SK-N-SH (cell line): ENCODE data around the gene RNU4-1. TPM values are rescaled to one million over a fixed set of nuclear protein-coding genes. Genes with fewer than 3 reads are reported as not detected.

Source experiments
- CTCF ChIA-PET: fragments of 300-600, 350-600 bp; formaldehyde crosslinking; extraction: SDS; loops from one replicate; lab custom pipeline; 2021; lab: Yijun Ruan, JAX
- POLR2A ChIA-PET: fragments of 350-600 bp; sonication (Branson Sonifier 250); formaldehyde crosslinking; extraction: SDS; loops from one replicate; lab custom pipeline; 2020; ENCODE audit warnings: antibody characterized with exemption, inconsistent platforms; lab: Yijun Ruan, JAX
- DNase-seq: peaks from one replicate; pipeline ENCODE4 v3.0.0; 2012
- H2AFZ ChIP-seq: fragments of 200-600 bp; sonication (generic); 2 replicates; pipeline ENCODE4 v1.8.1; 2016; ENCODE audit warnings: antibody characterized with exemption, mild to moderate bottlenecking, low read depth
- H3F3A ChIP-seq: fragments of 200-600 bp; sonication (generic); replicated peaks from 2 replicates; pipeline ENCODE3; 2016; ENCODE audit warnings: antibody characterized with exemption, mild to moderate bottlenecking; ENCODE audit not compliant: insufficient read depth
- H3K27ac ChIP-seq, 2 experiments: fragments of 200-500 bp in 1 of 2; fragments of 200-600 bp in 1 of 2; sonication (Bioruptor generic) in 1 of 2; sonication (generic), shearing (Covaris generic) in 1 of 2; 2 replicates each; pipeline versions ENCODE4 v1.5.1 to v1.6.1; 2014 to 2016; ENCODE audit warnings: low read depth in 2 of 2, inconsistent platforms in 1 of 2, low read length in 1 of 2, mild to moderate bottlenecking in 1 of 2, mixed read lengths in 1 of 2
- H3K27me3 ChIP-seq: fragments of 200-600 bp; sonication (generic), shearing (Covaris generic); 2 replicates; pipeline ENCODE4 v1.6.1; 2016; ENCODE audit warnings: mixed run types; ENCODE audit not compliant: insufficient read depth
- H3K36me3 ChIP-seq, 2 experiments: fragments of 200-500 bp in 1 of 2; fragments of 200-600 bp in 1 of 2; sonication (Bioruptor generic) in 1 of 2; sonication (generic) in 1 of 2; replicated peaks in 1 of 2; 2 replicates each; pipeline versions ENCODE3 to v1.5.1; 2014 to 2016; ENCODE audit warnings: low read length in 1 of 2, mild to moderate bottlenecking in 1 of 2; ENCODE audit not compliant: insufficient read depth in 2 of 2, control insufficient read depth in 1 of 2
- H3K4me1 ChIP-seq, 2 experiments: fragments of 200-500 bp in 1 of 2; fragments of 200-600 bp in 1 of 2; sonication (Bioruptor generic) in 1 of 2; sonication (generic), shearing (Covaris generic) in 1 of 2; 2 replicates each; pipeline versions ENCODE4 v1.5.1 to v1.6.1; 2014 to 2016; ENCODE audit warnings: low read depth in 1 of 2, low read length in 1 of 2, mixed run types in 1 of 2; ENCODE audit not compliant: insufficient read depth in 2 of 2, control insufficient read depth in 1 of 2
- H3K4me2 ChIP-seq: fragments of 200-600 bp; sonication (generic), shearing (Covaris generic); 2 replicates; pipeline ENCODE4 v1.6.1; 2017; ENCODE audit warnings: mixed run types
- H3K4me3 ChIP-seq, 2 experiments: fragments of 200-500 bp in 1 of 2; fragments of 200-600 bp in 1 of 2; sonication (Bioruptor generic) in 1 of 2; sonication (generic), shearing (Covaris generic) in 1 of 2; 2 replicates each; pipeline versions ENCODE4 v1.5.1 to v1.8.1; 2014 to 2016; ENCODE audit warnings: low read depth in 2 of 2, inconsistent platforms in 1 of 2, low read length in 1 of 2, mild to moderate bottlenecking in 1 of 2, mixed read lengths in 1 of 2, moderate library complexity in 1 of 2
- H3K79me2 ChIP-seq: fragments of 200-600 bp; sonication (generic); 2 replicates; pipeline ENCODE4 v1.8.1; 2017; ENCODE audit warnings: mild to moderate bottlenecking; ENCODE audit not compliant: insufficient read depth
- H3K9ac ChIP-seq: fragments of 200-600 bp; sonication (generic); 2 replicates; pipeline ENCODE4 v1.6.1; 2017; ENCODE audit warnings: mixed run types
- H3K9me2 ChIP-seq: fragments of 200-600 bp; sonication (generic); 2 replicates; pipeline ENCODE4 v1.6.1; 2017; ENCODE audit warnings: mixed run types
- H3K9me3 ChIP-seq: fragments of 200-600 bp; sonication (generic); 2 replicates; pipeline ENCODE4 v1.6.1; 2017; ENCODE audit warnings: mixed run types, mild to moderate bottlenecking, moderate library complexity
- H4K20me1 ChIP-seq: fragments of 200-600 bp; sonication (generic); 2 replicates; pipeline ENCODE4 v1.6.1; 2017; ENCODE audit warnings: mild to moderate bottlenecking, mixed run types; ENCODE audit not compliant: insufficient read depth
- CHD2 ChIP-seq: fragments of 150-350 bp; IDR thresholded peaks from 2 replicates; pipeline ENCODE4 v1.6.1; 2018; ENCODE audit warnings: low read length; ENCODE audit not compliant: partially characterized antibody
- EP300 ChIP-seq, 2 experiments: IDR thresholded peaks; 2 replicates each; pipeline versions ENCODE4 v1.4.0 to v1.6.1; 2012; ENCODE audit warnings: borderline replicate concordance in 1 of 2, low read depth in 1 of 2, low read length in 1 of 2
- FOXJ3 ChIP-seq: sonication (generic); formaldehyde crosslinking; IDR thresholded peaks from 2 replicates; pipeline ENCODE4 v1.5.1; 2020; ENCODE audit warnings: mild to moderate bottlenecking, missing genetic modification reagents
- GATA2 ChIP-seq: sonication (generic); formaldehyde crosslinking; IDR thresholded peaks from 2 replicates; pipeline ENCODE4 v1.5.0; 2020; ENCODE audit warnings: mild to moderate bottlenecking, missing genetic modification reagents
- JUND ChIP-seq: IDR thresholded peaks from 2 replicates; pipeline ENCODE4 v1.4.0; 2012
- MEF2A ChIP-seq: IDR thresholded peaks from 2 replicates; pipeline ENCODE4 v1.4.0; 2012; ENCODE audit warnings: low read depth, borderline replicate concordance
- MXI1 ChIP-seq: IDR thresholded peaks from 2 replicates; pipeline ENCODE4 v1.6.1; 2012; ENCODE audit warnings: mild to moderate bottlenecking, low read depth, low read length, improper control_type of control experiment
- NRF1 ChIP-seq: IDR thresholded peaks from 2 replicates; pipeline ENCODE4 v1.6.1; 2012; ENCODE audit warnings: low read depth, mild to moderate bottlenecking, low read length
- POLR2AphosphoS5 ChIP-seq: IDR thresholded peaks from 2 replicates; pipeline ENCODE4 v1.6.1; 2012; ENCODE audit warnings: low read depth, low read length
- RAD21 ChIP-seq: IDR thresholded peaks from 2 replicates; pipeline ENCODE4 v1.6.1; 2012; ENCODE audit warnings: mild to moderate bottlenecking, low read length
- RFX5 ChIP-seq: IDR thresholded peaks from 2 replicates; pipeline ENCODE4 v1.6.1; 2012; ENCODE audit warnings: mild to moderate bottlenecking, improper control_type of control experiment, low read length
- RXRA ChIP-seq: IDR thresholded peaks from 2 replicates; pipeline ENCODE4 v1.4.0; 2012; ENCODE audit warnings: low read depth, mild to moderate bottlenecking, borderline replicate concordance
- SIN3A ChIP-seq: IDR thresholded peaks from 2 replicates; pipeline ENCODE4 v1.6.1; 2012; ENCODE audit warnings: low read depth, mild to moderate bottlenecking, low read length, moderate library complexity, borderline replicate concordance
- SMC3 ChIP-seq: IDR thresholded peaks from 2 replicates; pipeline ENCODE4 v1.6.1; 2012; ENCODE audit warnings: low read depth, low read length, improper control_type of control experiment
- TCF12 ChIP-seq: IDR thresholded peaks from 2 replicates; pipeline ENCODE4 v1.4.0; 2012
- TEAD4 ChIP-seq: IDR thresholded peaks from 2 replicates; pipeline ENCODE4 v1.4.0; 2012; ENCODE audit warnings: mild to moderate bottlenecking, borderline replicate concordance; ENCODE audit not compliant: insufficient read depth
- USF1 ChIP-seq: IDR thresholded peaks from 2 replicates; pipeline ENCODE4 v1.4.0; 2012; ENCODE audit warnings: low read depth, borderline replicate concordance
- YY1 ChIP-seq: IDR thresholded peaks from 2 replicates; pipeline ENCODE4 v1.4.0; 2012; ENCODE audit warnings: low read depth, mild to moderate bottlenecking
- WGBS: methylation state at CpG from one replicate; pipeline ENCODE4 v1.1.6; 2017; ENCODE audit warnings: low lambda C conversion rate; 5-methylcytosine and 5-hydroxymethylcytosine counted together
- polyA plus RNA-seq, 3 experiments: library from polyadenylated mRNA; depleted of rRNA; stranded (reverse); fragments of >200 nt; gene quantifications; 2 replicates each; pipeline ENCODE4 v1.2.3, GENCODE V29; 2012
- TF ChIP-seq, protein P1 (sequence below): fragments of 150-350 bp; IDR thresholded peaks from 2 replicates; pipeline ENCODE4 v1.6.1; 2016; ENCODE audit warnings: mild to moderate bottlenecking, low read depth, low read length
- TF ChIP-seq, protein P2 (sequence below): fragments of 200-600 bp; sonication (generic); IDR thresholded peaks from 2 replicates; pipeline ENCODE4 v1.6.1; 2017; ENCODE audit warnings: antibody characterized with exemption, mild to moderate bottlenecking, moderate library complexity
- TF ChIP-seq, protein P3 (sequence below): IDR thresholded peaks from 2 replicates; pipeline ENCODE4 v1.4.0; 2012; ENCODE audit warnings: low read depth
- TF ChIP-seq, protein P4 (sequence below): fragments of 150-350 bp; IDR thresholded peaks from 2 replicates; pipeline ENCODE4 v1.6.1; 2017; ENCODE audit warnings: antibody characterized with exemption, low read length, low read depth, borderline replicate concordance
- TF ChIP-seq, protein P5 (sequence below): IDR thresholded peaks from 2 replicates; pipeline ENCODE4 v1.6.1; 2012; ENCODE audit warnings: mild to moderate bottlenecking, low read depth, low read length, moderate library complexity

RNU4-1 gene
- not detected in 2 replicates for polyA plus RNA-seq (2012; rRNA removed)
- polyA plus RNA-seq (2012; cell fraction: cytosol; rRNA removed), result not detected in 2 replicates
- not detected in 2 replicates for polyA plus RNA-seq (2012; cell fraction: nucleus; rRNA removed)

GRCh38 chr12:120292661-120293531, at the start of gene RNU4-1:
RNU4-1 (minus strand) TSS chr12:120293237.
- H3K9ac ChIP-seq, result peak within 1 kb of the TSS; percentile 86
- H3F3A ChIP-seq, result peaks cover 30% of the 10 kb centered on the region
- H3K4me2 ChIP-seq, result peak within 1 kb of the TSS; percentile 90
- no peaks in the 10 kb centered on the region for H3K27me3 ChIP-seq
- H3K4me1 ChIP-seq, result peaks cover 0 to 2% of the 10 kb centered on the region in 2 experiments; a peak in 2 of 4 replicates
- ChIA-PET POLR2A (interaction anchor here (0.8 to 4.8 kb wide), 15 partner anchors 9 to 176 kb away, joined by 3 to 108 read pairs (median 13); partner anchors contain the start of genes COX6A1, PXN, RAB35 and RPLP0), CTCF (interaction anchor here (0.8 to 3.8 kb wide), 10 partner anchors 9 to 67 kb away, joined by 3 to 26 read pairs (median 4); partner anchors contain the start of gene SIRT4)
- H4K20me1 ChIP-seq, result no peaks in the 10 kb centered on the region
- no peaks in the 10 kb centered on the region for H3K36me3 ChIP-seq
- H3K27ac ChIP-seq, result peak within 1 kb of the TSS; percentile 98 to 100
- no peaks in the 10 kb centered on the region for H3K9me2 ChIP-seq
- no peaks in the 10 kb centered on the region for H3K9me3 ChIP-seq
- under 1% methylated on average over 28 of the region's 29 CpGs for WGBS
- H3K79me2 ChIP-seq, result no peaks in the 10 kb centered on the region
- H2AFZ ChIP-seq, result peak within 1 kb of the TSS; percentile 67
- peak; percentile 57 for DNase-seq
- H3K4me3 ChIP-seq, result peak within 1 kb of the TSS; percentile 50 to 70
- TF ChIP-seq YY1 (no peak; the same call in 1 of the 2 replicates), FOXJ3 (CRISPR knock-in tag) (no peak), MXI1 (0 out of 2 replicates have a peak, but pooled peaks have one; percentile 29), EP300 (IDR thresholded peaks at IDR 0.05; ENCODE audit: borderline replicate concordance in 1 of 2, low read depth in 1 of 2, low read length in 1 of 2) (peak in 1 of 2 experiments; percentile 67; a peak in 1 of 4 replicates), RFX5 (peak; percentile 48; the same call in 1 of the 2 replicates), RAD21 (no peak), GATA2 (CRISPR knock-in tag) (no peak), SIN3A (peak; percentile 100), TEAD4 (peak; percentile 71), JUND (peak; percentile 67), TCF12 (peak; percentile 60), SMC3 (no peak), POLR2AphosphoS5 (peak; percentile 100), USF1 (no peak), MEF2A (peak; percentile 28; the same call in 1 of the 2 replicates), CHD2 (peak; percentile 83), RXRA (peak; percentile 12; the same call in 1 of the 2 replicates), NRF1 (no peak)
- TF ChIP-seq, protein P1, sequence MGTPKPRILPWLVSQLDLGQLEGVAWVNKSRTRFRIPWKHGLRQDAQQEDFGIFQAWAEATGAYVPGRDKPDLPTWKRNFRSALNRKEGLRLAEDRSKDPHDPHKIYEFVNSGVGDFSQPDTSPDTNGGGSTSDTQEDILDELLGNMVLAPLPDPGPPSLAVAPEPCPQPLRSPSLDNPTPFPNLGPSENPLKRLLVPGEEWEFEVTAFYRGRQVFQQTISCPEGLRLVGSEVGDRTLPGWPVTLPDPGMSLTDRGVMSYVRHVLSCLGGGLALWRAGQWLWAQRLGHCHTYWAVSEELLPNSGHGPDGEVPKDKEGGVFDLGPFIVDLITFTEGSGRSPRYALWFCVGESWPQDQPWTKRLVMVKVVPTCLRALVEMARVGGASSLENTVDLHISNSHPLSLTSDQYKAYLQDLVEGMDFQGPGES, result no peak
- TF ChIP-seq, protein P2, sequence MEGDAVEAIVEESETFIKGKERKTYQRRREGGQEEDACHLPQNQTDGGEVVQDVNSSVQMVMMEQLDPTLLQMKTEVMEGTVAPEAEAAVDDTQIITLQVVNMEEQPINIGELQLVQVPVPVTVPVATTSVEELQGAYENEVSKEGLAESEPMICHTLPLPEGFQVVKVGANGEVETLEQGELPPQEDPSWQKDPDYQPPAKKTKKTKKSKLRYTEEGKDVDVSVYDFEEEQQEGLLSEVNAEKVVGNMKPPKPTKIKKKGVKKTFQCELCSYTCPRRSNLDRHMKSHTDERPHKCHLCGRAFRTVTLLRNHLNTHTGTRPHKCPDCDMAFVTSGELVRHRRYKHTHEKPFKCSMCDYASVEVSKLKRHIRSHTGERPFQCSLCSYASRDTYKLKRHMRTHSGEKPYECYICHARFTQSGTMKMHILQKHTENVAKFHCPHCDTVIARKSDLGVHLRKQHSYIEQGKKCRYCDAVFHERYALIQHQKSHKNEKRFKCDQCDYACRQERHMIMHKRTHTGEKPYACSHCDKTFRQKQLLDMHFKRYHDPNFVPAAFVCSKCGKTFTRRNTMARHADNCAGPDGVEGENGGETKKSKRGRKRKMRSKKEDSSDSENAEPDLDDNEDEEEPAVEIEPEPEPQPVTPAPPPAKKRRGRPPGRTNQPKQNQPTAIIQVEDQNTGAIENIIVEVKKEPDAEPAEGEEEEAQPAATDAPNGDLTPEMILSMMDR, result no peak
- TF ChIP-seq, protein P3, sequence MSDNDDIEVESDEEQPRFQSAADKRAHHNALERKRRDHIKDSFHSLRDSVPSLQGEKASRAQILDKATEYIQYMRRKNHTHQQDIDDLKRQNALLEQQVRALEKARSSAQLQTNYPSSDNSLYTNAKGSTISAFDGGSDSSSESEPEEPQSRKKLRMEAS, result peak; percentile 55; the same call in 1 of the 2 replicates
- TF ChIP-seq, protein P4, sequence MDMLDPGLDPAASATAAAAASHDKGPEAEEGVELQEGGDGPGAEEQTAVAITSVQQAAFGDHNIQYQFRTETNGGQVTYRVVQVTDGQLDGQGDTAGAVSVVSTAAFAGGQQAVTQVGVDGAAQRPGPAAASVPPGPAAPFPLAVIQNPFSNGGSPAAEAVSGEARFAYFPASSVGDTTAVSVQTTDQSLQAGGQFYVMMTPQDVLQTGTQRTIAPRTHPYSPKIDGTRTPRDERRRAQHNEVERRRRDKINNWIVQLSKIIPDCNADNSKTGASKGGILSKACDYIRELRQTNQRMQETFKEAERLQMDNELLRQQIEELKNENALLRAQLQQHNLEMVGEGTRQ, result no peak
- TF ChIP-seq, protein P5, sequence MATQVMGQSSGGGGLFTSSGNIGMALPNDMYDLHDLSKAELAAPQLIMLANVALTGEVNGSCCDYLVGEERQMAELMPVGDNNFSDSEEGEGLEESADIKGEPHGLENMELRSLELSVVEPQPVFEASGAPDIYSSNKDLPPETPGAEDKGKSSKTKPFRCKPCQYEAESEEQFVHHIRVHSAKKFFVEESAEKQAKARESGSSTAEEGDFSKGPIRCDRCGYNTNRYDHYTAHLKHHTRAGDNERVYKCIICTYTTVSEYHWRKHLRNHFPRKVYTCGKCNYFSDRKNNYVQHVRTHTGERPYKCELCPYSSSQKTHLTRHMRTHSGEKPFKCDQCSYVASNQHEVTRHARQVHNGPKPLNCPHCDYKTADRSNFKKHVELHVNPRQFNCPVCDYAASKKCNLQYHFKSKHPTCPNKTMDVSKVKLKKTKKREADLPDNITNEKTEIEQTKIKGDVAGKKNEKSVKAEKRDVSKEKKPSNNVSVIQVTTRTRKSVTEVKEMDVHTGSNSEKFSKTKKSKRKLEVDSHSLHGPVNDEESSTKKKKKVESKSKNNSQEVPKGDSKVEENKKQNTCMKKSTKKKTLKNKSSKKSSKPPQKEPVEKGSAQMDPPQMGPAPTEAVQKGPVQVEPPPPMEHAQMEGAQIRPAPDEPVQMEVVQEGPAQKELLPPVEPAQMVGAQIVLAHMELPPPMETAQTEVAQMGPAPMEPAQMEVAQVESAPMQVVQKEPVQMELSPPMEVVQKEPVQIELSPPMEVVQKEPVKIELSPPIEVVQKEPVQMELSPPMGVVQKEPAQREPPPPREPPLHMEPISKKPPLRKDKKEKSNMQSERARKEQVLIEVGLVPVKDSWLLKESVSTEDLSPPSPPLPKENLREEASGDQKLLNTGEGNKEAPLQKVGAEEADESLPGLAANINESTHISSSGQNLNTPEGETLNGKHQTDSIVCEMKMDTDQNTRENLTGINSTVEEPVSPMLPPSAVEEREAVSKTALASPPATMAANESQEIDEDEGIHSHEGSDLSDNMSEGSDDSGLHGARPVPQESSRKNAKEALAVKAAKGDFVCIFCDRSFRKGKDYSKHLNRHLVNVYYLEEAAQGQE, result peak; percentile 70; the same call in 1 of the 2 replicates
